GM12878 (cell line): ENCODE measurements around the gene MSI2. TPM values are rescaled to one million over a fixed set of nuclear protein-coding genes. Genes with fewer than 3 reads are reported as not detected.

Experiments used
- ATAC-seq: fragments of 200-7000 bp; cut with Tn5 transposase; 3 replicates; pipeline ENCODE4 v1.9.1; 2020; ENCODE audit warnings: mild to moderate bottlenecking, moderate library complexity
- BruUV-seq: library from RNA; stranded (reverse); fragments of 400-500 nt; replicated peaks from 2 replicates; lab custom pipeline; 2021; lab: Mats Ljungman, UMichigan
- CTCF ChIA-PET: fragments of 300-600 bp; sonication (Branson Sonifier 250); formaldehyde crosslinking; extraction: SDS; loops from one replicate; lab custom pipeline; 2021; ENCODE audit warnings: inconsistent platforms; lab: Yijun Ruan, JAX
- POLR2A ChIA-PET: fragments of 350-600 bp; formaldehyde crosslinking; extraction: SDS; loops from one replicate; lab custom pipeline; 2021; ENCODE audit warnings: inconsistent platforms; lab: Charles Lee
- RAD21 ChIA-PET: fragments of 300-600 bp; sonication (Branson Sonifier 250); formaldehyde crosslinking; loops from one replicate; lab custom pipeline; 2023; ENCODE audit warnings: antibody characterized with exemption; ENCODE audit not compliant: unreplicated experiment; lab: Charles Lee
- SMC1A ChIA-PET: fragments of 300-600 bp; sonication (Branson Sonifier 250); formaldehyde crosslinking; loops from one replicate; lab custom pipeline; 2023; ENCODE audit not compliant: unreplicated experiment, uncharacterized antibody; lab: Charles Lee
- DNase-seq: peaks from one replicate; pipeline ENCODE4 v3.0.0-alpha.2; 2011; ENCODE audit warnings: low read depth, low spot score
- FAIRE-seq: peaks from 3 replicates; lab custom pipeline; 2011; peaks lifted over from hg19 to GRCh38; lab: Jason Lieb, UNC
- H2AFZ ChIP-seq: 2 replicates; pipeline ENCODE4 v1.6.0; 2011; ENCODE audit warnings: low read depth, low read length, control low read depth; ENCODE audit not compliant: control insufficient read depth
- H3K27ac ChIP-seq: 2 replicates; pipeline ENCODE4 v1.5.1; 2011; ENCODE audit warnings: control low read depth; ENCODE audit not compliant: control insufficient read depth, insufficient read depth
- H3K27me3 ChIP-seq, 2 experiments: replicated peaks in 1 of 2; 2 replicates each; pipeline versions ENCODE4 v1.6.0 to v1.6.1; 2011; ENCODE audit warnings: low read length in 1 of 2; ENCODE audit not compliant: control insufficient read depth in 2 of 2, insufficient read depth in 2 of 2
- H3K36me3 ChIP-seq, 2 experiments: 2 replicates each; pipeline ENCODE4 v1.5.1; 2011; ENCODE audit warnings: low read length in 1 of 2; ENCODE audit not compliant: control insufficient read depth in 2 of 2, insufficient read depth in 2 of 2
- H3K4me1 ChIP-seq: 2 replicates; pipeline ENCODE4 v1.6.1; 2011; ENCODE audit warnings: mild to moderate bottlenecking, low read length, moderate library complexity, mixed read lengths; ENCODE audit not compliant: control insufficient read depth, insufficient read depth
- H3K4me2 ChIP-seq: 2 replicates; pipeline ENCODE4 v1.6.0; 2011; ENCODE audit warnings: control low read depth; ENCODE audit not compliant: control insufficient read depth, insufficient read depth
- H3K4me3 ChIP-seq: fragments of 200-600 bp; sonication (generic); 2 replicates; pipeline ENCODE4 v1.5.1; 2016
- H3K79me2 ChIP-seq: 2 replicates; pipeline ENCODE4 v1.6.0; 2011; ENCODE audit warnings: low read length; ENCODE audit not compliant: control insufficient read depth, insufficient read depth
- H3K9ac ChIP-seq: 2 replicates; pipeline ENCODE4 v1.8.0; 2011; ENCODE audit warnings: low read length, control low read depth, mixed read lengths; ENCODE audit not compliant: control insufficient read depth, insufficient read depth
- H3K9me3 ChIP-seq: replicated peaks from 3 replicates; pipeline ENCODE4 v1.5.1; 2011; ENCODE audit warnings: mild to moderate bottlenecking, low read length; ENCODE audit not compliant: control insufficient read depth, insufficient read depth
- H4K20me1 ChIP-seq: 2 replicates; pipeline ENCODE4 v1.6.0; 2011; ENCODE audit not compliant: control insufficient read depth, insufficient read depth
- SMARCA5 ChIP-seq: fragments of 450-650 bp; IDR thresholded peaks from 2 replicates; pipeline ENCODE4 v1.6.1; 2017; ENCODE audit warnings: mild to moderate bottlenecking
- TCF7 ChIP-seq: IDR thresholded peaks from 2 replicates; pipeline ENCODE4 v1.6.1; 2014; ENCODE audit warnings: antibody characterized with exemption, borderline replicate concordance
- WGBS: methylation state at CpG from one replicate; pipeline ENCODE4 v1.1.6; 2016; ENCODE audit warnings: low lambda C conversion rate; ENCODE audit not compliant: insufficient replicate concordance, insufficient coverage; ENCODE audit errors: missing lambda C conversion rate; 5-methylcytosine and 5-hydroxymethylcytosine counted together
- in situ Hi-C: fragments of 300-500 bp; cut with MboI; formaldehyde crosslinking; loops from 9 replicates; pipeline ENCODE4 v1.14.3; 2018; ENCODE audit warnings: mixed read lengths
- intact Hi-C: fragments of 100-400 bp; cut with micrococcal nuclease; formaldehyde crosslinking; loops from one replicate; pipeline ENCODE4 v1.14.2; 2022; ENCODE audit not compliant: unreplicated experiment
- polyA plus RNA-seq, 11 experiments: library from polyadenylated mRNA; depleted of rRNA in 4 of 11; unstranded in 6 of 11; stranded (reverse) in 5 of 11; fragments of >200 nt; fragmentation: Nextera tagmentation in 4 of 11; fragmentation: Illumina TruSeq in 1 of 11; extraction: Ambion mirVana in 4 of 11; extraction: Trizol in 1 of 11; gene quantifications; 1 replicate in 1 of 11; 2 replicates in 10 of 11; pipeline versions ENCODE4 v1.2.1 to v1.2.3, GENCODE V29; 2011 to 2016; ENCODE audit warnings: inconsistent platforms in 2 of 11, missing spikeins in 2 of 11, low read depth in 1 of 11
- total RNA-seq, 4 experiments: library from RNA; depleted of rRNA in 3 of 4; stranded (reverse); fragments of >200 nt in 3 of 4; fragmentation: Illumina TruSeq in 1 of 4; extraction: Trizol in 1 of 4; gene quantifications; 2 replicates each; pipeline versions ENCODE4 v1.2.1 to v1.2.3, GENCODE V29; 2013 to 2021
- TF ChIP-seq, protein P1 (sequence below): IDR thresholded peaks from 2 replicates; pipeline ENCODE4 v1.6.1; 2011; ENCODE audit warnings: mild to moderate bottlenecking, low read depth, low read length, moderate library complexity; ENCODE audit not compliant: insufficient replicate concordance
- TF ChIP-seq, protein P2 (sequence below): IDR thresholded peaks from 2 replicates; pipeline ENCODE4 v1.6.1; 2012; ENCODE audit warnings: mild to moderate bottlenecking, low read depth, low read length

The MSI2 gene
- total and polyA plus RNA-seq, 10 of the 15 experiments (the other 5 are each of a cell fraction or from before 2014, with no cell fraction given), result 6.1 to 76.1 (median 42.0) TPM

DNA sequence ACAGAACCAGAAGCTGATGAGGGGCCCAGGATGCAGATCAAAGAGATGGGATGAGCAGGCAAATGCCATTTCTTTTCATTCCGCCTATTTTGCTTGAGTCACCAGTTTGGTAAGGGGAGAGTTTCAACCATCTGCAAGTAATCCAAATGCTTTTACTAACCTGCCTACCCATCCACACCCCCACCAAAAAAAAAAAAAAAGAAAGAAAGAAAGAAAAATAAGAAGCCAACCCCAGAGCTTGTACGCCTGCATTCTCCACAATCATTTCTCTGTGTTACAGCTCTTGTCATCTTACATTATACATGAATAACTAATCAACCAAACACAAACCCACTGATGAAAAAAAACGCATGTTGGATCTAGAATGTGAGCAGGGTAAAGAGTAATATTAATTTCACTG, 15.7 kb upstream of the MSI2 start:
- no peak for TF ChIP-seq SMARCA5
- TF ChIP-seq TCF7, result no peak
- TF ChIP-seq, protein P1, sequence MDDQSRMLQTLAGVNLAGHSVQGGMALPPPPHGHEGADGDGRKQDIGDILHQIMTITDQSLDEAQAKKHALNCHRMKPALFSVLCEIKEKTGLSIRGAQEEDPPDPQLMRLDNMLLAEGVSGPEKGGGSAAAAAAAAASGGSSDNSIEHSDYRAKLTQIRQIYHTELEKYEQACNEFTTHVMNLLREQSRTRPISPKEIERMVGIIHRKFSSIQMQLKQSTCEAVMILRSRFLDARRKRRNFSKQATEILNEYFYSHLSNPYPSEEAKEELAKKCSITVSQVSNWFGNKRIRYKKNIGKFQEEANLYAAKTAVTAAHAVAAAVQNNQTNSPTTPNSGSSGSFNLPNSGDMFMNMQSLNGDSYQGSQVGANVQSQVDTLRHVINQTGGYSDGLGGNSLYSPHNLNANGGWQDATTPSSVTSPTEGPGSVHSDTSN, result no peak
- TF ChIP-seq, protein P2, sequence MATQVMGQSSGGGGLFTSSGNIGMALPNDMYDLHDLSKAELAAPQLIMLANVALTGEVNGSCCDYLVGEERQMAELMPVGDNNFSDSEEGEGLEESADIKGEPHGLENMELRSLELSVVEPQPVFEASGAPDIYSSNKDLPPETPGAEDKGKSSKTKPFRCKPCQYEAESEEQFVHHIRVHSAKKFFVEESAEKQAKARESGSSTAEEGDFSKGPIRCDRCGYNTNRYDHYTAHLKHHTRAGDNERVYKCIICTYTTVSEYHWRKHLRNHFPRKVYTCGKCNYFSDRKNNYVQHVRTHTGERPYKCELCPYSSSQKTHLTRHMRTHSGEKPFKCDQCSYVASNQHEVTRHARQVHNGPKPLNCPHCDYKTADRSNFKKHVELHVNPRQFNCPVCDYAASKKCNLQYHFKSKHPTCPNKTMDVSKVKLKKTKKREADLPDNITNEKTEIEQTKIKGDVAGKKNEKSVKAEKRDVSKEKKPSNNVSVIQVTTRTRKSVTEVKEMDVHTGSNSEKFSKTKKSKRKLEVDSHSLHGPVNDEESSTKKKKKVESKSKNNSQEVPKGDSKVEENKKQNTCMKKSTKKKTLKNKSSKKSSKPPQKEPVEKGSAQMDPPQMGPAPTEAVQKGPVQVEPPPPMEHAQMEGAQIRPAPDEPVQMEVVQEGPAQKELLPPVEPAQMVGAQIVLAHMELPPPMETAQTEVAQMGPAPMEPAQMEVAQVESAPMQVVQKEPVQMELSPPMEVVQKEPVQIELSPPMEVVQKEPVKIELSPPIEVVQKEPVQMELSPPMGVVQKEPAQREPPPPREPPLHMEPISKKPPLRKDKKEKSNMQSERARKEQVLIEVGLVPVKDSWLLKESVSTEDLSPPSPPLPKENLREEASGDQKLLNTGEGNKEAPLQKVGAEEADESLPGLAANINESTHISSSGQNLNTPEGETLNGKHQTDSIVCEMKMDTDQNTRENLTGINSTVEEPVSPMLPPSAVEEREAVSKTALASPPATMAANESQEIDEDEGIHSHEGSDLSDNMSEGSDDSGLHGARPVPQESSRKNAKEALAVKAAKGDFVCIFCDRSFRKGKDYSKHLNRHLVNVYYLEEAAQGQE, result no peak
- Histone ChIP-seq H3K79me2 (no peaks in the 10 kb centered on the region), H3K4me3 (no peak overlapping the region), H4K20me1 (no peaks in the 10 kb centered on the region), H3K36me3 (no peaks in the 10 kb centered on the region), H3K9me3 (no peaks in the 10 kb centered on the region), H3K4me2 (no peak overlapping the region), H3K27me3 (no peaks in the 10 kb centered on the region), H2AFZ (no peak overlapping the region), H3K9ac (no peak overlapping the region), H3K27ac (no peak overlapping the region), H3K4me1 (no peaks in the 10 kb centered on the region)
- FAIRE-seq, result no peak
- DNase-seq, result no peak
- WGBS, result 63% methylated on average over 3 of the region's 3 CpGs
- in situ Hi-C loops (loop anchor here (5.0 kb wide), 1 partner anchor 507 kb away; the partner anchor contains the start of gene CCDC182), intact Hi-C loops (no loop called here)
- ATAC-seq, result no peak
- CTCF ChIA-PET, result interaction anchor here (0.6 to 5.1 kb wide), 4 partner anchors 19 to 431 kb away, joined by 3 to 150 read pairs (median 5); no protein-coding TSS in a partner anchor
- no TSS peak for BruUV-seq
- RAD21 ChIA-PET, result interaction anchor here (1.0 to 1.1 kb wide), 2 partner anchors 445 to 498 kb away, joined by 3 read pairs; no protein-coding TSS in a partner anchor
- SMC1A ChIA-PET, result interaction anchor here (0.6 to 1.7 kb wide), 2 partner anchors 186 to 507 kb away, joined by 3 to 4 read pairs; no protein-coding TSS in a partner anchor
- POLR2A ChIA-PET, result interaction anchor here (0.6 kb wide), 2 partner anchors 30 to 334 kb away, joined by 3 read pairs; no protein-coding TSS in a partner anchor
